Fibroblast of peridontal ligament (primary cell): Measurements from ENCODE around the gene TOGARAM2.

ENCODE experiments used
- DNase-seq: peaks from one replicate; pipeline ENCODE4 v3.0.0-alpha.2; 2010; ENCODE audit errors: extremely low read depth

The TOGARAM2 gene

DNA sequence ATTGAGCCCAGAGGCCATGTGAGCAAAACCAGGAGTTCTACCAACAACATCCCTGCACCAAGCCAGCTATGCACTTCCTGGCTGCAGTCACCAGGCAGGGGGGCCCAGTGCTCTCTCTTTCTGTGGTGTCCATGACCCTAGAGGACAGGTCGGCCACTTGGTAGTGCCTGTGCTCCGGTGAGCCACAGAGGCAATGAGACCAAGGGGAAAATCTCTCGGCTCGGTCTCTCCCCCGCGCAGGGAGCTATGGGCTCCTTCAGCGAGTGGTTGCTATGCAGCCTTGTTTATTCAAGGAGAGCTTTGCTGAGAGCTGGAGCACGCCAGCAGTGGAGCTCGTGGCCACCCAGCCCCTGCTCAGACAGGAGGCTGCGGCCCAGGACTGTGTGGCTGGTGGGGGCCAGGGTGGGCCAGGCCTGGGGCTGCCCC lies at the start of gene TOGARAM2:
TSS of gene TOGARAM2 (plus strand) at position 283 of the 426 bp plus-strand sequence. CDS start 13,537 bp downstream, outside the sequence.
- peak; percentile 21 for DNase-seq

DNA sequence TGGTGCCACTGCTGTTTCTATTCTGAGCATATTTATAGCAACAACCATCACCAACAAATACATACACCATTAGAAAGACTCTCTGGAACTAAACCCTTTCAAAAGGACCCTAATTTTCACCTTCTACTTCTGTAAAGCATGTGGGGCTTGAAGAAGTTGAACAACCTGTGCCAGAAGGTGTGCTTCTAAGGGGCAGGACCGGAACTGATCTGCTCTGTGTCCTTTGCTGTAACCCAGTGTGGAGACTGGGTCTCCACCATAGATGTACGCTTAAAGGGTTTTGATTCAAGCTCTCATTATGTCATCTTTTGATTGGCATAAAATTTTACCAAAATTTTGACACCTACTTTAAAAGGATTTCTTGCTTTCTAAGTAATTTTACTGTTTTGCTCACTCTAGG lies 46.3 kb upstream of the TOGARAM2 start:
- DNase-seq = no peak

- no peak for DNase-seq
Observed at GRCh38 chr2:28941008-28941407, 40.1 kb upstream of the TOGARAM2 start.

DNA sequence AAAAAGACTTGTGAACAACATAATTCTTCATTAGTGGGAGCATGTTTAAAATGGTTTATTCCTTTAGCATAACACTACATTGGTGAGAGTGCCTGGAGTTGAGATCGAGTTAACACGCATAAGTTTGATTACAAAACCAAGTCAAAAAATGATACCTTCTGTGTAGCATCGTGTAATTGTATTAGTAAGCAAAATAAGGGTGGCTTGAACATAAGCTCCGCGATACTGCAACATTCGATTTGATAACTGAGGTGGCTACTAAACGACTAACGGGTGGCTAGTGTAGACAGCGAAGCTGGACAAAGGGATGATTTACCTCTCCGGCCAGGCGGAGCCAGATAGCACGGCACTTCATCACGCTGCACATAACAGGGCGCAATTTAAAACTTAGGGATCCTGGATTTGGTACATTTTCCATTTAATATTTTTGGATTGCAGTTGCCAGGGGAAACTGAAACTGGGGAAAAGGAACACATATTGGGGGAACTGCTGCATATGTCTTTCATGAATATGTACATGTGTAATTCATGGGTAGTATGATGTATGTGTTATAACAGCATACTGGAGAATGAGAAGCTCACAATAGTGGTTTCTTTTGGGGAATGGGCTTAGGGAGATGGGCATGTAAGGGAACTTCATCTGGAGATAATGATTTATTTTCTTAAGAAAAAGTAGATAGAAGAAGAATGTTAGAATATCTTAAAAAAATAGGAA lies 36.4 kb upstream of the TOGARAM2 start:
- DNase-seq = no peak

GRCh38 chr2:28948160-28948559 lies 32.9 kb upstream of the TOGARAM2 start:
- no peak for DNase-seq

DNA sequence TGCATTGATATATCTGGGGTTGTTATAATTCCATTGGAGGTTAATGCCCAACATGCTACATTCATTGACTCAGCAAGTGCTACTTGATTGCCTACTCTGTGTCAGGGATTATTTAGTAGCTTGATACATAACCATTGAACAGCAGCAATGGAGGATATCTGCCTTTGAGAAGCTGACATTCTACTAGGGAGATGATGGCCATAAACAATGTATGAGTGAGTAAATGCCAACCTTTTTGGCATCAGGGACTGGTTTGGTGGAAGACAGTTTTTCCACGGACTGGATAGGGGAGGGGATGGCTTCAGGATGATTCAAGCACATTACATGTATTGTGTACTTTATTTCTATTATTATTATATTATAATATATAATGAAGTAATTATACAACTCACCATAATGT lies 31.9 kb upstream of the TOGARAM2 start:
- no peak for DNase-seq

GRCh38 chr2:28949617-28950305 lies 31.3 kb upstream of the TOGARAM2 start:
- no peak for DNase-seq

- DNase-seq = no peak
Observed at GRCh38 chr2:28950941-28951630, 30.0 kb upstream of the TOGARAM2 start.

DNA sequence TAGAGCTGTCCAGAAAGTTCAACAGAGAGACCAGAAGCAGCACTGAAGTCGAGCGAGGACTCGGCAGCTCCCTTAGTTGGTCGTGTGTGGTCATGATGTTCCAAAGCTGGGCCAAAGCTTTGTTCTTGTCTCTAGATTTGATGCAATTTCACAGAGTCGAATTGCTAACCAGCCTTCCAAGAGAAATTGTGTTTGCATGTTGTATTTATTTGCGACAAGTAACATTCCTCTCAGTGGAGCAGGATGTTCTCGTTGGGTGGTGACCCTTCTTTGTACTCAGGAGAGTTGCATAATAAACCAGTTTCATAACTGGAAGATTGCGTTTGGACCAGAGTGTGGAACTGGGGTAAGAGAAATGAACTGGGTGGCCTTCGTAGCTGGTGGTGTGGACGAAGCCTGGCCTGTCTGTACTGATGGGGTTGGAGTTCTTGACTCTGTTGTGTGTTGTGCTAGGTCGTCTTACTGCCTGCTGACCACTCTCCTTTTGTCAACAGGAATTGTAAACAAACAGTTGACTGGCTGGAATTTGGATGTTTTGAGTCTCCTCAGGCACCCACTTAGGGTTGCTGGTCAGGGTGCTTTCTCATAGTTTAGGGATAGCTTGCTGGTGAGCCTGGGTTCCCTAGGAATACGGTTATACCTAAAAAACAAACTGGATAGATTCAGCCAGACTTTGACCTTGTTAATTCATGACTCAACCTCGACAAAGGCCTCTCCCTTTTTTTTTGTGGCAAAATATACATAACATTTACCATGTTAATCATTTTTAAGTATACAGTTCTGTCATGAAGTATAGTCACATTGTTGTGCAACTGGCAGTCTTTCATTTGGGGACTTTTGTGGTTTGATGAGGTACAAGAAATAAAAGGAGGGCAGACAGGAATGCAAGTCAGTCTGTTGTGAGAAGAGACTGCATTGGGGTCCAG lies 28.9 kb upstream of the TOGARAM2 start:
- peak; percentile 71 for DNase-seq

- DNase-seq = no peak
Observed at GRCh38 chr2:28952836-28953211, 28.3 kb upstream of the TOGARAM2 start.

DNA sequence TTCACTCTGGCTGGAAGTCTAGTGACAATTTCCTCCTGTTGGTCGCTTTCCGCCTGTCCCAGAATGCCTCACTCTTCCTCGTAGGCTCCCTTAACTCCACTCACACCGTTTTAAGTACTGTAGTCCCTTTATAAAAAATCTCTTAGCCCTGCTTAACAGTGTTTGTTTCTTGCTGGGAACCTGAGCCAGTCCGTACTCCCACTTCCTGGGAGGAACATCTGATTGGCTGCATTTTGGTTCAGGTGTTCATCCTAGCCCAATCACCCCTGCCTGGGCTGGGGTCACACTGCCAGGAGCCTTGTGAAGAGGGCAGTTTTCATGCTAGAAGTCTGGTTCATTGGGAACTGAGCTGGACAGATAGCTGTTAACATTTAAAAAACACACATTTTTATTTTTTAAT lies 25.6 kb upstream of the TOGARAM2 start:
- DNase-seq = no peak

DNA sequence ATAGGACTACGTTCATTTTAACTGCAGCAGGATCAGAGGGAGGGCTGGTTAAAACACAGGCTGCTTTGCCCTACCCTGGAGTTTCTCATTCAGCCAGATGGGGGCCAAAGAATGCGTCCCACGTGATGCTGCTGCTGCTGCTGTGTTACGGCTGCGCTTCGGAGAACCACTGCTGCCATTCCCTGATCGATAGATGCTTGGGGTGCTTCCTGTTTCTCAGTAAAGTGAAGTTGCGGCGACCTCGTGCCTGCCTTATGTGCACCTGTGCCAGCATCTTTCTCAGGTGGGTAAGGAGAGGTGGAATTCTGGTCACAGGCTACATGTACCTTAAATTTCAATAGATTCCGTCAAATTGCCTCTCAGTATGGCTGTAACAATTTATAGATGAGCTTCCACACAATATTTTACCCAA lies 24.7 kb upstream of the TOGARAM2 start:
- DNase-seq = peak; percentile 35

DNA sequence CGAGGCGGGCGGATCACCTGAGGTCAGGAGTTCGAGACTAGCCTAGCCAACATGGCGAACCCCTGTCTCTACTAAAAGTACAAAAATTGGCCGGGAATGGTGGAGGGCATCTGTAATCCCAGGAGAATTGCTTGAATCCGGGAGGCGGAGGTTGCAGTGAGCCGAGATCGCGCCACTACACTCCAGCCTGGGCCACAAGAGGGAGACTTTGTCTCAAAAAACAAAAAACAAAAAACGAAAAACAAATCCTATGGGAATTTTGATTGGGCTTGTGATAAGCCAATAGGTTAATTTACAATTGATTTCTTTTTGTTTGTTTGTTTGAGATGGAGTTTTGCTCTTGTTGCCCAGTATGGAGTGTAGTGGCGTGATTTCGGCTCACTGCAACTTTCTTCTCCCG lies 24.2 kb upstream of the TOGARAM2 start:
- DNase-seq = peak; percentile 27

GRCh38 chr2:28958689-28959088 lies 22.4 kb upstream of the TOGARAM2 start:
- DNase-seq = peak; percentile 85

DNA sequence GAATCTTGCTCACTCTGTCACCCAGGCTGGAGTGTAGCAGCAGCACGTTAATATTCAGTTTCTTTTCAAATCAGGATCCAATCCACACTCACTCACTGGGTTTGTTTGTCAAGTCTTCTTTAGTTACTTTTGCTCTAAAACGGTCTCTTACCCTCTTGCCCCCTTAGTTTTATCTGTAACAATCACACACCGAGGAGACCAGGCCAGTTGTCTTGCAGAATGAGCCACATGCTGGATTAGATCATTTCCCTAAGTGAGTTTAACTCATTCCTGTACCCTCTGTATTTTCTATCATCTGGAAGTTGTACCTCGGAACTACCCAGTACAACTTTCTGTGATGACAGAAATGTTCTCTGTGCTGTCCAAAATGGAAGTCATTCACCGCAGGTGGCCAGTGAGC lies 20.7 kb upstream of the TOGARAM2 start:
- DNase-seq = no peak

DNA sequence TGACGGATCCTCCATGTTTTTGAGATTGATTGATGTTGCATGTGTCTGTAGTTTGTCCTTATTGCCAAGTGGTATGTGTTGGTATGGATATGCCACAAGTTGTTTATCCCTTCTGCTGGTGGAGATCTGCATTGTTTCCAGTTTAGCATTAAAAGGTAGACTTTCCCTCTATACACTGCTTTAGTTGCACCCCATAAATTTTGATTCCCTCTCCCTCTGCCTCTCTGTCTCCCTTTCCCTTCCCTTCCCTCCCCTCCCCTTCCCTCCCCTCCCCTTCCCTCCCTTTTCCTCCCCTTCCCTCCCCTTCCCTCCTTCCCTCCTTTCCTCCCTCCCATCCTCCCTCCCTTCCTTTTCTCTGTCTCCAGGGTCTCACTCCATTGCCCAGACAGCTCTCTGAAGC lies 18.6 kb upstream of the TOGARAM2 start:
- no peak for DNase-seq

GRCh38 chr2:28970464-28971160 lies 10.5 kb upstream of the TOGARAM2 start:
- DNase-seq = no peak

GRCh38 chr2:28972778-28973335 lies 8.2 kb upstream of the TOGARAM2 start:
- no peak for DNase-seq

GRCh38 chr2:28974252-28974651 lies 6.8 kb upstream of the TOGARAM2 start:
- no peak for DNase-seq

- DNase-seq = no peak
Observed at GRCh38 chr2:28975671-28976070, 5.4 kb upstream of the TOGARAM2 start.

DNA sequence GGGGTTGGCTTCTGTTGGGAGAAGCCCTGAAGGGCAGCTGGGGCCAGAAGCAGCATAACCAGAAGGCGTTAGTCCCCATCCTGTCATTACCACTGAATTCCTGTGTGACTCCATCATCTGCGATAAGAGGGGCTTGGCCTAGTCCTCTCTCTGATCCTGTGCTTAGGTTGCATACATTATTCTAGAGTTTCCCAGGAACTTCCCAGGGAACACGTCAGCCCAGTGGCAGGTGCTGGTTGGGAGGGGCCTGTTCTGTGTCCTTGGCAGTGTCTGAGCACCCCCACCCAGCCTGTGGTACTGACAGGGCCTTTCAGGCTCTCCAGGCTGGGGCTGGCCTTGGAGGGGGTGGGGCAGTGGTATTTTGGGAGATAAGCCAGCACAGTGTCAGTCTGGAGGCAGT lies 4.5 kb upstream of the TOGARAM2 start:
- no peak for DNase-seq
